Sciatic nerve (tissue), 2 donors: ENCODE results near the gene RAD51B. TPM values are rescaled to one million over a fixed set of nuclear protein-coding genes. Genes with fewer than 3 reads are reported as not detected.
A peak's percentile ranks its signal among the peaks of the same experiment; 100 is the strongest.

ENCODE experiments used
- ATAC-seq: fragments of 200-7000 bp; cut with Tn5 transposase; one replicate; pipeline ENCODE4 v1.9.1; 2020; ENCODE audit warnings: mild to moderate bottlenecking, moderate library complexity
- DNase-seq: peaks from one replicate; pipeline ENCODE4 v3.0.0-alpha.2; 2020; ENCODE audit warnings: low spot score
- intact Hi-C: fragments of 100-400 bp; cut with DNase I; formaldehyde crosslinking; loops from one replicate; pipeline ENCODE4 v1.14.2; 2022
- total RNA-seq: library from RNA; stranded (reverse); fragmentation: NEBNext Ultra II Directional; extraction: Animal tissue kit (Norgen Biotek cat#: 25700); gene quantifications from one replicate; pipeline ENCODE4 v1.2.1, GENCODE V29; 2021
- donor health status: DM: no; HTN: no; CAD: no.
- donor health status: DM: no; HTN: no; CAD: no.

The RAD51B gene
- total RNA-seq, 1 donor from 2014 or later: 30.4 TPM

- ATAC-seq (no peak), DNase-seq (no peak)
Measured at GRCh38 chr14:68122651-68123050, 303.1 kb downstream of the RAD51B start.

DNA sequence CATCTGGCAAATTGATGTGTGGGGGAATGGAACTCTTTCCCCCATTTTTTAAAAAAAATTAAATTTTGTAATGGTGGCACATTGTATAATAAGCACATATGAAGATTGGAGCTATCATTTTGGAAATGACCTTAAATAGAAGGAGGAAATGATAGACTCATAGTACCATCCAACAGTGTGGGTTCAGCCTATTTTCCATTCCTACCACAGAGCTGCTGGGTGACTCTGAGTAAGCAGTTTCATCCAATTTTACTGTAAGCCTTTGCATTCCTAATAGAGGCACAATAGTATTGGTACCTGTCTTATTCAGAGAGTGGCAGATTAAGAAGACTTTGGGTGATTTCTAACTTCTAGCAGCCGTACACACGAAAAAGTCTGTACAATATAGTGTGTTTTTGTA lies 304.5 kb downstream of the RAD51B start:
- ATAC-seq (no peak), DNase-seq (no peak)
- intact Hi-C loops: no loop called here

More at GRCh38 chr14:68122651-68123050, 303.1 kb downstream of the RAD51B start:
- intact Hi-C loops: no loop called here

DNA sequence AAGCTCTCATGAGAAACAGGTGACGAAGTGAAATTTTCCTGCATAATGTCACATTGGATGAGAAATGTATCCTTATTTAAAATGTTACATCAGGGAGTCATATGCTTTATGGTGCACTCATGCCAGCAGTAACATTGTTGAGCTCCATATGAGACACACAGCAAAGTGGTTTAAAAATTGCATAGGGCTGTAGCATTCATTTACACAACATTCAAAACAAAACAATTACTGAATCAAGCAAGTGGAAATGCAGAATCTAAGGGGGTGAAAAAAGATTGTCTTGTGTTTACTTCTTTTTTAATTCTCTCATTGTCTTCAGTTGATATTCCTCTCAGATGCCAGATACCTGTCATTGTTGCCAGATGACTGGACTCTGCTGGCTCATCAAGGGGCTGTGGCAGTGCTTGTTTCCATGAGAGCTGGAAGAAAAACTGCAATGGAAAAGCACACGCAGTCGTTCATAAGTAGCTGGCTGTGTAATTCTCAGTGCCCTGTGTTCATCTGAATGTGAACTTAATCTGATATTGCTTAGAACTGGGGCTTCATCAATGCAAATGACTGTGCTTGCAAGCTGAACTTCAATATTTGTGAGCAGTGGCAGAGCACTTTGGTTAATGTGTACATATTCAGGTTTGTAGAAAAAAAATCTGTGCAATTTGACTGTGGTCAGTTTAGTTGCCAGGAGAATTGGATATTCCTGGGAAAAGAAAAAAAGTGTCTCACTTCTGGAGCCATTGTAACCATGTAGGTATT lies 305.6 kb downstream of the RAD51B start:
- no peak for ATAC-seq
- intact Hi-C loops: no loop called here
- no peak for DNase-seq

GRCh38 chr14:68127166-68127565 lies 307.6 kb downstream of the RAD51B start:
- intact Hi-C loops: no loop called here
- peak; percentile 41 for ATAC-seq

DNA sequence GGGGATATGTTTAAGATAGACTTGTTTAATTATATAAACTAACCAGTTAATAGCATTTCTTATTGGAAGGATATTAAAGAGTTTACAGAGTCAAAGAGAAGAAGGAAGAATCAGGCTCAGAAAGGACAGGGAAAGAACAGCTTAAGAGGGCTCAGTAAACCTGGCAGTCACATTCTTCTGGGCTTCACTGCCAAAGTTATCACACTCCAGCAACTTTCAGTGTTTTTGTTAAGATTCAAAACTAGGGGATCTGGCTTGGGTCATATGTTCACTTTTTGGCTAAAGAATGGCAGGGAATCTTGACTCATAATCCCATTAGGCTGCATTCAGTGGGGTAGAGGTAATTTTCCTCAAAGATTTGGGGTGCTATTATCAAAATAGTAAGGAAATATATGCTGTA lies 312.3 kb downstream of the RAD51B start:
- ATAC-seq (peak; percentile 47), DNase-seq (no peak)
- intact Hi-C loops: no loop called here

More at GRCh38 chr14:68127166-68127565, 307.6 kb downstream of the RAD51B start:
- DNase-seq: no peak

- no peak for DNase-seq
- intact Hi-C loops: no loop called here
- ATAC-seq: peak; percentile 57
Measured at GRCh38 chr14:68132563-68133121, 313.1 kb downstream of the RAD51B start.

DNA sequence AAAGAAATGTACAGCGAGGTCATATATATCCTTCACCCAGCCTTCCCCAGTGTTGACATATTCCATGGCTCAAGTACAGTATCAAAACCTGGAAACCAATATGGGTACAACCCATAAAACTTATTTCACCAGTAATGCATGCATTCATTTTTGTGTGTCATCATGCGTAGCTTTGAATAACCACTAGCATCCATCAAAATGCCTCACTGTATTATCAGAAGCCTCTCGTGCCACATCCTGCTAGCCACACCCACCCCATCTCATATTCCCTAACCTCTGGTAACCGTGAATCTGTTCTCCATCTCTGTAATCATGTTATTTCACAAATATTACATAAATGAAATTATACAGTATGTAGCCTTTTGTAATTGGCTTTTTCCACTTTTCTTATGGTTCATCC lies 314.3 kb downstream of the RAD51B start:
- DNase-seq: no peak
- ATAC-seq: no peak
- intact Hi-C loops: no loop called here

DNA sequence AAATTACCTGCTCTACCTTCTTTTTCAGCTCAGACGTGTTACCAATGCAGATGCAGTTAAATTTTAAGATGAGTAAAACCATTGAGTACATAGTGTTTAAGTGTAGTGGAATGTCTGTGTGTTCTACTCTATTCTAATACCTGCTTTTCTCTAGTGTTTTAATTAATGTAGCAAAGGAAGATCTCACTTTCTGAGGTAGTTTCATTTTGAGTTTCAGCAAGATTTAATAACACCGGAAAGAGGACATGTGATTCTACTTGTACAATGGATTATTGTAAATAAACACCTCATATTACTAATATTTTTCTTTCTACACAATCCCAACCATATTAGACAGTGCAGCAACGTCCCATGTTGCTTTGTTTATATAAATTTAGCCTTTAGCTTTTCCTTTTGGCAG lies 315.4 kb downstream of the RAD51B start:
- ATAC-seq: no peak
- intact Hi-C loops: no loop called here
- DNase-seq: no peak

DNA sequence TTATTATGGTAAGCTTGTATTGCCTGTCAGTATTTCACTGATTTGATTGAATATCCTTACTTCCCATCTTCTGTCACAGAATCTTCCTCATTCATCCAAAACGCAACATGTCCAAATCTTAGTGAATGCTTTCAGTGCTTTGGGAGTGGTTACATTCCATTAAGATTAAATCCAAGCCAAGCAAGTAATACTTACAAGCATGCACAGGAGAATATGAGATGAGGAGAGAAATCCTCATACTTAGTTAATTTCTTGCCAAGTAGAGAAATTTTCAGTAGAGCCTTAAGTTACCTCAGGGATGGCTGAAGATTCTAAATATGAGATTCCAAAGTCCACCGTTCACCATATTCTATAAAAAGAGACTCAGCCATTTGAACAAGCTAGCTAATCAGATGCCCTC lies 316.0 kb downstream of the RAD51B start:
- intact Hi-C loops: no loop called here
- ATAC-seq (peak; percentile 37), DNase-seq (no peak)

DNA sequence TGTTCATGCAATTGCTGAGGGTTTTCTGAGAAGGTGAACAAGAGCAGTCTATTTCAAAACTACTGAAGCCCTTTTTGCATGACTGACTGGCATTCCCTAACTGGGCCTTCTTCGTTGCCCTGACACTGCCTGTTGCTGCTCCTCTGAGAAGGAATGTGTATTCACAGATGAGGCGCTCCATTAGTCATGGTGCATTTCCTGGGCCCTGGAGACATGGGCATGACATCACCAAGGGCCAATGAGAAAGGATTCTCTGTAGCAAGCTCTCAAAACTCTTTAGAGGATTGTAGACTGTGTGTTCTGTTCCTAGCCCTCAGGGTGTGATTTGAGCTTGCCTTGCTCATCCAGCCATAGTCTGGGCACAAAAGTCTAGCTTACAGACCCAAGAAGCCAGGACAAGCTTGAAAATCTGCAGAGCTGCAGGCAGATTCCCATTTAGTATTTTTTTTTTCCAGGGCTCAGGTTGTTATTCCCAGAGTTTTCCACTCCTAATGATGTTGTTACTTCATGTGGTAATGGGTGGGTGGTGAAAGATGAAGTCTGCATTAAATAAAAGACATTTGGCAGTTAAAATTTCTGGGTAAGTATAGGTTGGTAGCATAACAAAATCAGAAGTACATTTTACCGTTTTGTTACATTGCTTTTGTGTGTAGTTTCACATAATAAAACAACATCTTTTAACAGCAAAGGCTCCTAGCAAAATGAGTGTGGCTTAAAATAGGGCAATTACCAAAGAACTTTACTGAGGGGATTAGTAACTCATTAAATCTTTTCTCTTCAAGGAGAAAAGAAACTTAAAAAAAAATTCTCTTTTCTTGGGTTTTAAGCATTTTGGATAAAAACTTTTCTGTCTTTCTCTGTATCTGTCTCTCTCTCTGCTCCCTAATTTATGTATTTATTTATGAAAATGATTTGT lies 318.4 kb downstream of the RAD51B start:
- peak; percentile 71 for ATAC-seq
- intact Hi-C loops: no loop called here
- no peak for DNase-seq

DNA sequence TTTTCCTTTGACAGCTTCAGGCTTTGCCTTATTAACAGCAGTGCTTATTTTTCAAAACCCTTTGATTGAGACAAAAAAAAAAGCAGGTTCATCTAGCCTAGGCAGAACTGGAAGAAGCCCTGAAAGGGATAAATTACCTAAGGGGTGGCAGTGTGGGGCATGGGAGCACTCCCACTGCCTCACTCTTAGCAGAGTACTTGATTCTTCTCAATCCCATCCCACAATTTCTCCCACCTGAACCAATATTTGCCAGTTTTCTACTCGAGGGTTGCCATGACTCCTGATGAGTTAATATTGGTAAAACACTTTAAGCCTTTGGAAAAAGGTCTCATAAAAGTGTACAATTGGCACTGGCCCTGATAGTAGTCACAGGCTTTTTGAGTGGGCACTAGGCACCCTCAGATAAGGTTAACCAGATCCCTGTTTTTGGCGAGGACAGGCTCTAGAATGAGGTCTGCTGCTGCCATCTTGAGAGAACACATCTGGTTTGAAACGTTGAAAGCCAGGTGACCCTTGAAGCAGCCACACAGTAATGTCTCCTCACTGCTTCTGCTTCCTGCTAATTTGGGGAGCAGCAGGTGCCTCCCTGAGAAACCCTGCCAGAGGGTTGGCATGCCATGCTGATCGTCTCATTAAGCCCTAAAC lies 320.0 kb downstream of the RAD51B start:
- ATAC-seq: no peak
- no peak for DNase-seq
- intact Hi-C loops: no loop called here

- ATAC-seq (peak; percentile 75), DNase-seq (no peak)
- intact Hi-C loops: no loop called here
Measured at GRCh38 chr14:68140076-68140741, 320.6 kb downstream of the RAD51B start.

DNA sequence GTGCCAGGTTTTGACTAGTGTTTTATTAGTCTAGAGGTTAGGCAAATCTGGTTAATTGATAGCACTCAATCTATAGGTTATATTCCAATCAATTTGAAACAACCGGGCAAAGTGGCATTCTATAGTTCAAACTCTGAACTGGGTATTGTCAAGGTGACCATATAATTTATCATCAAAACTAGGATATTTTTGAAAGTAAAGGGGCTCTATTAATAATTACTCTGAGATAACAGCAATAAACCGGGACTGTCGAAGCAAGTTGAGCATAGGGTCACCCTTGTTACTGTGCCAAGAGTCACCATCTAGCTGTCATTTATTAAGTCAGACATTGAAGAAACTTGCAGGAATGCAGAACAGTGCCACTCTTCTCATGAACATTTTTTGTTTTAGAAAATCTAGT lies 321.2 kb downstream of the RAD51B start:
- intact Hi-C loops: no loop called here
- DNase-seq (no peak), ATAC-seq (no peak)

- ATAC-seq (no peak), DNase-seq (no peak)
- intact Hi-C loops: no loop called here
Measured at GRCh38 chr14:68141281-68142088, 321.9 kb downstream of the RAD51B start.

- ATAC-seq (peak; percentile 58), DNase-seq (peak; percentile 77)
- intact Hi-C loops: no loop called here
Measured at GRCh38 chr14:68143341-68143841, 323.8 kb downstream of the RAD51B start.

DNA sequence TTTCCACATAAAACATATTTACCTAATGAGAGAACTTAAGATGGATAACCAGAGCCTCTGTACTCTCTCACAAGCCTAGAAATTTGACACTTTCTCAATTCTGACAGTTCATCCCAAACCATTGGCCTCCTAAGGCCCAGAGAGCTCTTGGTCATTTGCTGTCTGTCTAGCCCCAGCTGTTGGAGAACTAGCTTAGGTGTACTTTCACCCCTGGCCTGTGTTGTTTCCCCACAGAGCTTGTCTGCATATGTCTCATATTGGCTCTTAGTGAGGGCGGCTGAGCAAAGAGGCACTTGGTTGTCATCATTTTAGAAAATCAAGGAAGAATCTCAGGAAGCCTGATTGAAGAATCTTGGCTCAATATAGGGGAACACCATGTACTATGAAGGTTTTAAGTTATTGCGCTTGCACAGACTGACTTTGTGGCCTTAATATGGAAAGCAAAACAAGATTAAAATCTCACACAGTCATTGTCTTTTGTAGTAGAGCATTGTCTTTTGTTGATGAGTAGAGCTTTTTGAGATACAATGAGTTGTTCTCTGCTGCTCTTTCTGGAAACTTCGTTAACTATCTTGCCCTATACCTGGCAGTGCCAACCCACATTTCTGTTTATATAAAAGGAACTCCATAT lies 324.6 kb downstream of the RAD51B start:
- ATAC-seq: peak; percentile 71
- DNase-seq: no peak
- intact Hi-C loops: no loop called here

DNA sequence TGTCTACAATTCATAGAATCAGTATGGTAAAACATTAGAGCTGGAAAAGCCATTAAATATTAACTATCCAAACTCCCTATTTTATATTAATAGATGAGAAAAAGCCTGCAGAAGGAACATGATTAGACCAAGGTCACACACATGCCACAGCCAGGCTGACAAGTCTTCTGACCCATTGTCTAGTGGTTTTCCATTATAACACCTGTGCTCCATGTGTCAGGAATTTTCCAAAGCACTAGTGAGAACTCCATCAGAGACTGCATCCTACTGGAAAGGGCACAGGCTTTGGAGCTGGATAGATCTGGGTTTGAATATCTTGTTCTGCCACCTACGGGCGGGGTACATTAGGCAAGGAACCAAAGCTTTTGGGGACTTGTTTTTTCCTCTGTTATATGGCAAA lies 325.5 kb downstream of the RAD51B start:
- intact Hi-C loops: no loop called here
- ATAC-seq: no peak
- no peak for DNase-seq
